Measurements from ENCODE around the gene SCFD2. TPM values are rescaled to one million over a fixed set of nuclear protein-coding genes. Genes with fewer than 3 reads are reported as not detected.

SCFD2 gene
- total RNA-seq, 2 experiments from 2014 or later: 21.6 to 22.5 TPM

GRCh38 chr4:53094040-53094439 is 271.8 kb downstream of the SCFD2 start:
- H3K27ac Mint-ChIP-seq: no peak overlapping the region
- CTCF ChIA-PET: no interaction called here
- H3K27me3 Mint-ChIP-seq: no peaks in the 10 kb centered on the region

GRCh38 chr4:53089936-53090729 is 275.7 kb downstream of the SCFD2 start:
- Mint-ChIP-seq H3K27ac (no peak overlapping the region), H3K36me3 (ENCODE audit: low read depth) (peaks cover 18% of the 10 kb centered on the region), H3K4me1 (no peaks in the 10 kb centered on the region), H3K4me3 (no peak overlapping the region), H3K27me3 (no peaks in the 10 kb centered on the region), H3K9me3 (ENCODE audit: low read depth) (peaks cover 21% of the 10 kb centered on the region)
- intact Hi-C loops (cut with DNase I, micrococcal nuclease): no loop called here
- ChIA-PET POLR2A (no interaction called here), CTCF (interaction anchor here (0.6 kb wide), 1 partner anchor 35 kb away, joined by 6 read pairs; no protein-coding TSS in a partner anchor)
- ATAC-seq: no peak
- no peak for DNase-seq

More at GRCh38 chr4:53094040-53094439, 271.8 kb downstream of the SCFD2 start:
- intact Hi-C loops (cut with DNase I, micrococcal nuclease): no loop called here
- Mint-ChIP-seq H3K36me3 (ENCODE audit: low read depth) (peaks cover 17% of the 10 kb centered on the region), H3K9me3 (ENCODE audit: low read depth) (peaks cover 13% of the 10 kb centered on the region), H3K4me1 (peaks cover 6% of the 10 kb centered on the region), H3K4me3 (no peak overlapping the region)
- no peak for ATAC-seq
- no peak for DNase-seq
- POLR2A ChIA-PET: no interaction called here

GRCh38 chr4:53088152-53088551 is 277.7 kb downstream of the SCFD2 start:
- Mint-ChIP-seq H3K4me3 (no peak overlapping the region), H3K9me3 (ENCODE audit: low read depth) (peaks cover 26% of the 10 kb centered on the region), H3K4me1 (no peaks in the 10 kb centered on the region), H3K36me3 (ENCODE audit: low read depth) (peaks cover 33% of the 10 kb centered on the region), H3K27me3 (no peaks in the 10 kb centered on the region), H3K27ac (no peak overlapping the region)
- ChIA-PET POLR2A (no interaction called here), CTCF (no interaction called here)
- no peak for ATAC-seq
- intact Hi-C loops (cut with DNase I, micrococcal nuclease): no loop called here
- DNase-seq: no peak

GRCh38 chr4:53076374-53076958 is 289.4 kb downstream of the SCFD2 start:
- intact Hi-C loops (cut with DNase I, micrococcal nuclease): no loop called here
- no peak for ATAC-seq

GRCh38 chr4:53075162-53075785 is 290.6 kb downstream of the SCFD2 start:
- intact Hi-C loops (cut with DNase I, micrococcal nuclease): no loop called here
- H3K36me3 Mint-ChIP-seq (ENCODE audit: low read depth): peaks cover 17% of the 10 kb centered on the region

More at GRCh38 chr4:53076374-53076958, 289.4 kb downstream of the SCFD2 start:
- Mint-ChIP-seq H3K4me3 (no peak overlapping the region), H3K27ac (no peak overlapping the region), H3K36me3 (ENCODE audit: low read depth) (peaks cover 13% of the 10 kb centered on the region), H3K4me1 (peaks cover 9% of the 10 kb centered on the region), H3K9me3 (ENCODE audit: low read depth) (no peaks in the 10 kb centered on the region), H3K27me3 (no peaks in the 10 kb centered on the region)
- ChIA-PET CTCF (no interaction called here), POLR2A (no interaction called here)
- no peak for DNase-seq

GRCh38 chr4:53068755-53069330 is 297.0 kb downstream of the SCFD2 start:
- Mint-ChIP-seq H3K27ac (no peak overlapping the region), H3K9me3 (ENCODE audit: low read depth) (peaks cover 22% of the 10 kb centered on the region), H3K4me1 (peaks cover 6% of the 10 kb centered on the region), H3K4me3 (no peak overlapping the region), H3K36me3 (ENCODE audit: low read depth) (peaks cover 32% of the 10 kb centered on the region), H3K27me3 (no peaks in the 10 kb centered on the region)
- intact Hi-C loops (cut with DNase I, micrococcal nuclease): loop anchor here in 1 of 2 experiments (5.0 kb wide), 1 partner anchor 48 kb away; no protein-coding TSS in a partner anchor
- ChIA-PET POLR2A (no interaction called here), CTCF (interaction anchor here (1.4 kb wide), 1 partner anchor 24 kb away, joined by 3 read pairs; no protein-coding TSS in a partner anchor)
- ATAC-seq (no peak), DNase-seq (no peak)

More at GRCh38 chr4:53075162-53075785, 290.6 kb downstream of the SCFD2 start:
- Mint-ChIP-seq H3K4me1 (peaks cover 9% of the 10 kb centered on the region), H3K9me3 (ENCODE audit: low read depth) (peaks cover 4% of the 10 kb centered on the region), H3K27me3 (no peaks in the 10 kb centered on the region), H3K27ac (peak overlapping the region; percentile 71), H3K4me3 (no peak overlapping the region)
- ATAC-seq (peak; percentile 71), DNase-seq (no peak)
- ChIA-PET CTCF (no interaction called here), POLR2A (no interaction called here)

- Mint-ChIP-seq H3K9me3 (ENCODE audit: low read depth) (peaks cover 22% of the 10 kb centered on the region), H3K27me3 (no peaks in the 10 kb centered on the region), H3K4me1 (peaks cover 6% of the 10 kb centered on the region), H3K36me3 (ENCODE audit: low read depth) (peaks cover 29% of the 10 kb centered on the region), H3K4me3 (no peak overlapping the region), H3K27ac (no peak overlapping the region)
- DNase-seq: peak; percentile 13
- ChIA-PET CTCF (no interaction called here), POLR2A (no interaction called here)
- ATAC-seq: peak; percentile 51
- intact Hi-C loops (cut with DNase I, micrococcal nuclease): loop anchor here in 1 of 2 experiments (5.0 kb wide), 1 partner anchor 50 kb away; no protein-coding TSS in a partner anchor
Observed at GRCh38 chr4:53067125-53067802, 298.6 kb downstream of the SCFD2 start.

GRCh38 chr4:53066155-53066554 is 299.7 kb downstream of the SCFD2 start:
- Mint-ChIP-seq H3K4me3 (no peak overlapping the region), H3K27ac (no peak overlapping the region), H3K4me1 (peaks cover 6% of the 10 kb centered on the region), H3K9me3 (ENCODE audit: low read depth) (peaks cover 22% of the 10 kb centered on the region), H3K27me3 (no peaks in the 10 kb centered on the region), H3K36me3 (ENCODE audit: low read depth) (peaks cover 27% of the 10 kb centered on the region)
- POLR2A ChIA-PET: no interaction called here
- CTCF ChIA-PET: no interaction called here
- DNase-seq (no peak), ATAC-seq (no peak)
- intact Hi-C loops (cut with DNase I, micrococcal nuclease): loop anchor here in 1 of 2 experiments (5.0 kb wide), 1 partner anchor 51 kb away; no protein-coding TSS in a partner anchor

- Mint-ChIP-seq H3K4me1 (peaks cover 6% of the 10 kb centered on the region), H3K4me3 (no peak overlapping the region), H3K9me3 (ENCODE audit: low read depth) (peaks cover 18% of the 10 kb centered on the region), H3K36me3 (ENCODE audit: low read depth) (peaks cover 23% of the 10 kb centered on the region), H3K27me3 (no peaks in the 10 kb centered on the region), H3K27ac (no peak overlapping the region)
- no peak for DNase-seq
- ChIA-PET CTCF (interaction anchor here (0.6 kb wide), 1 partner anchor 597 kb away, joined by 3 read pairs; no protein-coding TSS in a partner anchor), POLR2A (no interaction called here)
- ATAC-seq: no peak
- intact Hi-C loops (cut with DNase I, micrococcal nuclease): loop anchor here in 1 of 2 experiments (5.0 kb wide), 1 partner anchor 53 kb away; no protein-coding TSS in a partner anchor
Observed at GRCh38 chr4:53064609-53065008, 301.3 kb downstream of the SCFD2 start.

- CTCF ChIA-PET: no interaction called here
- Mint-ChIP-seq H3K27ac (no peak overlapping the region), H3K4me3 (no peak overlapping the region), H3K27me3 (no peaks in the 10 kb centered on the region), H3K36me3 (ENCODE audit: low read depth) (peaks cover 5% of the 10 kb centered on the region), H3K9me3 (ENCODE audit: low read depth) (peaks cover 6% of the 10 kb centered on the region), H3K4me1 (no peaks in the 10 kb centered on the region)
- ATAC-seq: no peak
- DNase-seq: no peak
- POLR2A ChIA-PET: no interaction called here
- intact Hi-C loops (cut with DNase I, micrococcal nuclease): no loop called here
Observed at GRCh38 chr4:53061091-53061850, 304.6 kb downstream of the SCFD2 start.
